ENCODE measurements around the gene HMCN1. TPM values are rescaled to one million over a fixed set of nuclear protein-coding genes. Genes with fewer than 3 reads are reported as not detected.

The HMCN1 gene
- total and polyA plus RNA-seq, 4 experiments from 2014 or later, result 0.19 to 0.29 TPM; not detected in 2

GRCh38 chr1:185739967-185740366, 5.8 kb downstream of the HMCN1 start:
- H3K27ac Mint-ChIP-seq, result no peak overlapping the region
- ChIA-PET POLR2A (ENCODE audit: partially characterized antibody) (no interaction called here), CTCF (ENCODE audit: partially characterized antibody) (no interaction called here)
- no peak for DNase-seq
- H3K27me3 Mint-ChIP-seq, result peaks cover 29 to 31% of the 10 kb centered on the region in 2 donors
- Histone ChIP-seq H3K27ac (ENCODE audit: low read depth, low read length) (no peak overlapping the region), H3K9me3 (ENCODE audit: control insufficient read depth in 1 of 2, low read length in 2 of 2) (no peaks in the 10 kb centered on the region), H3K4me1 (ENCODE audit: insufficient read depth, low read length) (no peaks in the 10 kb centered on the region), H3K36me3 (ENCODE audit: insufficient read depth, low read length) (no peaks in the 10 kb centered on the region), H3K4me3 (ENCODE audit: low read length in 2 of 2) (no peak overlapping the region), H3K27me3 (ENCODE audit: insufficient read depth, low read length) (no peaks in the 10 kb centered on the region)
- intact Hi-C loops (cut with micrococcal nuclease), result no loop called here
- peaks cover 4 to 18% (median 7%) of the 10 kb centered on the region in 8 donors for H3K9me3 Mint-ChIP-seq
- H3K4me1 Mint-ChIP-seq, result peaks cover 4 to 6% (median 5%) of the 10 kb centered on the region in 4 donors
- H3K4me3 Mint-ChIP-seq, result no peak overlapping the region
- peaks cover 0 to 4% of the 10 kb centered on the region in 2 donors for H3K36me3 Mint-ChIP-seq

- Mint-ChIP-seq H3K9me3 (peaks cover 4 to 18% (median 7%) of the 10 kb centered on the region in 8 donors), H3K36me3 (peaks cover 0 to 4% of the 10 kb centered on the region in 2 donors), H3K27ac (no peak overlapping the region), H3K4me1 (no peaks in the 10 kb centered on the region), H3K27me3 (peaks cover 20 to 23% of the 10 kb centered on the region in 2 donors), H3K4me3 (no peak overlapping the region)
- intact Hi-C loops (cut with micrococcal nuclease), result no loop called here
- H3K4me1 ChIP-seq (ENCODE audit: insufficient read depth, low read length), result no peaks in the 10 kb centered on the region
- H3K36me3 ChIP-seq (ENCODE audit: insufficient read depth, low read length), result no peaks in the 10 kb centered on the region
- no peaks in the 10 kb centered on the region for H3K27me3 ChIP-seq (ENCODE audit: insufficient read depth, low read length)
- no peak for DNase-seq
- POLR2A ChIA-PET (ENCODE audit: partially characterized antibody), result no interaction called here
- H3K9me3 ChIP-seq (ENCODE audit: control insufficient read depth in 1 of 2, low read length in 2 of 2), result no peaks in the 10 kb centered on the region
- H3K27ac ChIP-seq (ENCODE audit: low read depth, low read length), result no peak overlapping the region
- no peak overlapping the region for H3K4me3 ChIP-seq (ENCODE audit: low read length in 2 of 2)
- CTCF ChIA-PET (ENCODE audit: partially characterized antibody), result no interaction called here
Measured at GRCh38 chr1:185741551-185741950, 7.4 kb downstream of the HMCN1 start.

- Histone ChIP-seq H3K4me1 (ENCODE audit: insufficient read depth, low read length) (no peaks in the 10 kb centered on the region), H3K9me3 (ENCODE audit: control insufficient read depth in 1 of 2, low read length in 2 of 2) (no peaks in the 10 kb centered on the region), H3K4me3 (ENCODE audit: low read length in 2 of 2) (no peak overlapping the region), H3K27me3 (ENCODE audit: insufficient read depth, low read length) (no peaks in the 10 kb centered on the region), H3K36me3 (ENCODE audit: insufficient read depth, low read length) (no peaks in the 10 kb centered on the region), H3K27ac (ENCODE audit: low read depth, low read length) (no peak overlapping the region)
- DNase-seq, result no peak
- no peak overlapping the region for H3K4me3 Mint-ChIP-seq
- peaks cover 4 to 18% (median 7%) of the 10 kb centered on the region in 8 donors for H3K9me3 Mint-ChIP-seq
- H3K36me3 Mint-ChIP-seq, result peaks cover 0 to 4% of the 10 kb centered on the region in 2 donors
- H3K27me3 Mint-ChIP-seq, result peaks cover 20% of the 10 kb centered on the region in 2 donors
- no peak overlapping the region for H3K27ac Mint-ChIP-seq
- POLR2A ChIA-PET (ENCODE audit: partially characterized antibody), result no interaction called here
- CTCF ChIA-PET (ENCODE audit: partially characterized antibody), result no interaction called here
- intact Hi-C loops (cut with micrococcal nuclease), result no loop called here
- no peaks in the 10 kb centered on the region for H3K4me1 Mint-ChIP-seq
Measured at GRCh38 chr1:185742403-185742802, 8.2 kb downstream of the HMCN1 start.

- intact Hi-C loops (cut with micrococcal nuclease), result no loop called here
- Mint-ChIP-seq H3K4me3 (no peak overlapping the region), H3K9me3 (peaks cover 2 to 9% (median 4%) of the 10 kb centered on the region in 8 donors), H3K27ac (no peak overlapping the region), H3K4me1 (no peaks in the 10 kb centered on the region), H3K27me3 (peaks cover 11 to 13% of the 10 kb centered on the region in 2 donors), H3K36me3 (peaks cover 0 to 2% of the 10 kb centered on the region in 2 donors)
- Histone ChIP-seq H3K4me3 (ENCODE audit: low read length in 2 of 2) (no peak overlapping the region), H3K27ac (ENCODE audit: low read depth, low read length) (no peak overlapping the region), H3K27me3 (ENCODE audit: insufficient read depth, low read length) (no peaks in the 10 kb centered on the region), H3K4me1 (ENCODE audit: insufficient read depth, low read length) (no peaks in the 10 kb centered on the region), H3K9me3 (ENCODE audit: control insufficient read depth in 1 of 2, low read length in 2 of 2) (no peaks in the 10 kb centered on the region), H3K36me3 (ENCODE audit: insufficient read depth, low read length) (no peaks in the 10 kb centered on the region)
- DNase-seq, result no peak
- ChIA-PET CTCF (ENCODE audit: partially characterized antibody) (no interaction called here), POLR2A (ENCODE audit: partially characterized antibody) (no interaction called here)
Measured at GRCh38 chr1:185745165-185745564, 11.0 kb downstream of the HMCN1 start.

GRCh38 chr1:185759061-185759460, 24.9 kb downstream of the HMCN1 start:
- intact Hi-C loops (cut with micrococcal nuclease), result no loop called here
- CTCF ChIA-PET (ENCODE audit: partially characterized antibody), result no interaction called here
- Mint-ChIP-seq H3K27ac (no peak overlapping the region), H3K9me3 (peaks cover 0 to 4% (median 0%) of the 10 kb centered on the region in 8 donors), H3K4me1 (no peaks in the 10 kb centered on the region), H3K36me3 (no peaks in the 10 kb centered on the region), H3K4me3 (no peak overlapping the region), H3K27me3 (peaks cover 16 to 26% of the 10 kb centered on the region in 2 donors)
- DNase-seq, result no peak
- no peaks in the 10 kb centered on the region for H3K27me3 ChIP-seq (ENCODE audit: insufficient read depth, low read length)
- H3K4me3 ChIP-seq (ENCODE audit: low read length in 2 of 2), result no peak overlapping the region
- H3K9me3 ChIP-seq (ENCODE audit: control insufficient read depth in 1 of 2, low read length in 2 of 2), result no peaks in the 10 kb centered on the region
- no peaks in the 10 kb centered on the region for H3K36me3 ChIP-seq (ENCODE audit: insufficient read depth, low read length)
- POLR2A ChIA-PET (ENCODE audit: partially characterized antibody), result no interaction called here
- no peak overlapping the region for H3K27ac ChIP-seq (ENCODE audit: low read depth, low read length)
- no peaks in the 10 kb centered on the region for H3K4me1 ChIP-seq (ENCODE audit: insufficient read depth, low read length)

- intact Hi-C loops (cut with micrococcal nuclease), result no loop called here
- DNase-seq, result no peak
- no peak overlapping the region for H3K4me3 Mint-ChIP-seq
- H3K9me3 Mint-ChIP-seq, result peaks cover 0 to 4% (median 0%) of the 10 kb centered on the region in 8 donors
- H3K27ac Mint-ChIP-seq, result no peak overlapping the region
- no peak overlapping the region for H3K4me3 ChIP-seq (ENCODE audit: low read length in 2 of 2)
- no peak overlapping the region for H3K27ac ChIP-seq (ENCODE audit: low read depth, low read length)
- H3K36me3 ChIP-seq (ENCODE audit: insufficient read depth, low read length), result no peaks in the 10 kb centered on the region
- H3K27me3 ChIP-seq (ENCODE audit: insufficient read depth, low read length), result no peaks in the 10 kb centered on the region
- no peaks in the 10 kb centered on the region for H3K36me3 Mint-ChIP-seq
- H3K4me1 Mint-ChIP-seq, result no peaks in the 10 kb centered on the region
- no peaks in the 10 kb centered on the region for H3K9me3 ChIP-seq (ENCODE audit: control insufficient read depth in 1 of 2, low read length in 2 of 2)
- ChIA-PET POLR2A (ENCODE audit: partially characterized antibody) (no interaction called here), CTCF (ENCODE audit: partially characterized antibody) (no interaction called here)
- H3K4me1 ChIP-seq (ENCODE audit: insufficient read depth, low read length), result no peaks in the 10 kb centered on the region
- H3K27me3 Mint-ChIP-seq, result peaks cover 21 to 25% of the 10 kb centered on the region in 2 donors
Measured at GRCh38 chr1:185761841-185762240, 27.6 kb downstream of the HMCN1 start.

GRCh38 chr1:185767508-185768120, 33.4 kb downstream of the HMCN1 start:
- Histone ChIP-seq H3K9me3 (ENCODE audit: control insufficient read depth in 1 of 2, low read length in 2 of 2) (no peaks in the 10 kb centered on the region), H3K27me3 (ENCODE audit: insufficient read depth, low read length) (no peaks in the 10 kb centered on the region), H3K27ac (ENCODE audit: low read depth, low read length) (no peak overlapping the region), H3K36me3 (ENCODE audit: insufficient read depth, low read length) (no peaks in the 10 kb centered on the region), H3K4me1 (ENCODE audit: insufficient read depth, low read length) (no peaks in the 10 kb centered on the region), H3K4me3 (ENCODE audit: low read length in 2 of 2) (no peak overlapping the region)
- DNase-seq, result no peak
- POLR2A ChIA-PET (ENCODE audit: partially characterized antibody), result no interaction called here
- no peak overlapping the region for H3K27ac Mint-ChIP-seq
- CTCF ChIA-PET (ENCODE audit: partially characterized antibody), result no interaction called here
- intact Hi-C loops (cut with micrococcal nuclease), result no loop called here
- H3K4me3 Mint-ChIP-seq, result no peak overlapping the region
- H3K9me3 Mint-ChIP-seq, result peaks cover 0 to 2% (median 0%) of the 10 kb centered on the region in 8 donors
- H3K27me3 Mint-ChIP-seq, result peaks cover 8 to 12% of the 10 kb centered on the region in 2 donors
- no peaks in the 10 kb centered on the region for H3K4me1 Mint-ChIP-seq
- no peaks in the 10 kb centered on the region for H3K36me3 Mint-ChIP-seq

All from CD4-positive, alpha-beta memory T cell (primary cell).